Neural cell (in vitro differentiated cells): ENCODE data around the gene SH3BGRL2. TPM values are rescaled to one million over a fixed set of nuclear protein-coding genes. Genes with fewer than 3 reads are reported as not detected.

Source experiments
- H2AFZ ChIP-seq: fragments of 200-600, 300-800 bp; sonication (generic), shearing (Covaris generic); 2 replicates; pipeline ENCODE4 v1.6.0; 2014; ENCODE audit warnings: low read depth, mild to moderate bottlenecking, antibody characterized with exemption, low read length, moderate library complexity
- H3F3A ChIP-seq: fragments of 200-600 bp; shearing (Covaris generic); 2 replicates; pipeline ENCODE4 v1.6.1; 2016; ENCODE audit warnings: mild to moderate bottlenecking, moderate library complexity, mixed read lengths, antibody characterized with exemption, low read length; ENCODE audit not compliant: insufficient read depth, poor library complexity, severe bottlenecking
- H3K27ac ChIP-seq: fragments of 200-600, 300-800 bp; sonication (generic), shearing (Covaris generic); 2 replicates; pipeline ENCODE4 v1.5.1; 2014; ENCODE audit warnings: mild to moderate bottlenecking, low read length, moderate library complexity
- H3K27me3 ChIP-seq: fragments of 300-800, 200-600 bp; sonication (generic), shearing (Covaris generic); 2 replicates; pipeline ENCODE4 v1.6.0; 2014; ENCODE audit warnings: mild to moderate bottlenecking, low read depth, low read length, moderate library complexity; ENCODE audit not compliant: insufficient read depth
- H3K36me3 ChIP-seq: fragments of 300-800, 200-600 bp; sonication (generic), shearing (Covaris generic); 2 replicates; pipeline ENCODE4 v1.5.1; 2014; ENCODE audit warnings: mild to moderate bottlenecking, antibody characterized with exemption, low read length, moderate library complexity; ENCODE audit not compliant: insufficient read depth
- H3K4me2 ChIP-seq: fragments of 300-800, 200-600 bp; sonication (generic), shearing (Covaris generic); 2 replicates; pipeline ENCODE4 v1.6.0; 2014; ENCODE audit warnings: mild to moderate bottlenecking, low read length
- H3K4me3 ChIP-seq: fragments of 300-800, 200-600 bp; sonication (generic), shearing (Covaris generic); 2 replicates; pipeline ENCODE4 v1.5.1; 2014; ENCODE audit warnings: mild to moderate bottlenecking, low read length, moderate library complexity
- H3K79me2 ChIP-seq: fragments of 200-600 bp; shearing (Covaris generic); replicated peaks from 2 replicates; pipeline ENCODE4 v1.6.0; 2014; ENCODE audit warnings: mild to moderate bottlenecking, low read length, moderate library complexity; ENCODE audit not compliant: insufficient read depth
- H3K9ac ChIP-seq: fragments of 300-800, 200-600 bp; sonication (generic), shearing (Covaris generic); 2 replicates; pipeline ENCODE4 v1.6.1; 2016; ENCODE audit warnings: mild to moderate bottlenecking, low read length, mixed read lengths
- H3K9me2 ChIP-seq: fragments of 200-600 bp; shearing (Covaris generic); 2 replicates; pipeline ENCODE4 v1.6.1; 2016; ENCODE audit warnings: mild to moderate bottlenecking, low read length, mixed read lengths; ENCODE audit not compliant: insufficient read depth
- H3K9me3 ChIP-seq: fragments of 200-600, 300-800 bp; sonication (generic), shearing (Covaris generic); 2 replicates; pipeline ENCODE4 v1.6.1; 2016; ENCODE audit warnings: mild to moderate bottlenecking, mixed run types, low read length, moderate library complexity, mixed read lengths
- H4K20me1 ChIP-seq: fragments of 200-600 bp; shearing (Covaris generic); 2 replicates; pipeline ENCODE4 v1.6.1; 2016; ENCODE audit warnings: mild to moderate bottlenecking, mixed run types; ENCODE audit not compliant: insufficient read depth
- EP300 ChIP-seq: fragments of 450-650 bp; conservative IDR thresholded peaks from 2 replicates; pipeline ENCODE4 v1.6.1; 2014; ENCODE audit warnings: antibody characterized with exemption, mild to moderate bottlenecking, moderate library complexity; ENCODE audit not compliant: poor library complexity, severe bottlenecking
- EZH2 ChIP-seq: fragments of 200-600, 300-800 bp; shearing (Covaris generic), sonication (generic); IDR thresholded peaks from 2 replicates; pipeline ENCODE4 v1.6.1; 2014; ENCODE audit warnings: antibody characterized with exemption, low read length, borderline replicate concordance, mild to moderate bottlenecking; ENCODE audit not compliant: insufficient read depth, poor library complexity, severe bottlenecking
- MXI1 ChIP-seq: fragments of 450-650 bp; conservative IDR thresholded peaks from 2 replicates; pipeline ENCODE4 v1.6.1; 2014; ENCODE audit warnings: antibody characterized with exemption, mild to moderate bottlenecking; ENCODE audit not compliant: poor library complexity, severe bottlenecking
- POLR2AphosphoS5 ChIP-seq: IDR thresholded peaks from 2 replicates; pipeline ENCODE4 v1.6.1; 2012
- RAD21 ChIP-seq: fragments of 450-650 bp; conservative IDR thresholded peaks from 2 replicates; pipeline ENCODE4 v1.6.1; 2014; ENCODE audit warnings: antibody characterized with exemption, mild to moderate bottlenecking, moderate library complexity
- SMC3 ChIP-seq: fragments of 450-650 bp; conservative IDR thresholded peaks from 2 replicates; pipeline ENCODE4 v1.6.1; 2014; ENCODE audit warnings: antibody characterized with exemption, mild to moderate bottlenecking, moderate library complexity; ENCODE audit not compliant: poor library complexity
- TAF1 ChIP-seq: IDR thresholded peaks from 2 replicates; pipeline ENCODE4 v1.6.1; 2012; ENCODE audit warnings: low read depth
- polyA plus RNA-seq: library from polyadenylated mRNA; depleted of rRNA; stranded (reverse); fragments of >200 nt; gene quantifications from 2 replicates; pipeline ENCODE4 v1.2.3, GENCODE V29; 2014
- TF ChIP-seq, protein P1 (sequence below): IDR thresholded peaks from 2 replicates; pipeline ENCODE4 v1.6.1; 2012; ENCODE audit warnings: borderline replicate concordance
- TF ChIP-seq, protein P2 (sequence below): fragments of 450-650 bp; IDR thresholded peaks from 2 replicates; pipeline ENCODE4 v1.5.1; 2014; ENCODE audit warnings: antibody characterized with exemption, mild to moderate bottlenecking, moderate library complexity; ENCODE audit not compliant: poor library complexity, severe bottlenecking

Gene SH3BGRL2
- polyA plus RNA-seq, 1 donor from 2014 or later, result 25.3 TPM

DNA sequence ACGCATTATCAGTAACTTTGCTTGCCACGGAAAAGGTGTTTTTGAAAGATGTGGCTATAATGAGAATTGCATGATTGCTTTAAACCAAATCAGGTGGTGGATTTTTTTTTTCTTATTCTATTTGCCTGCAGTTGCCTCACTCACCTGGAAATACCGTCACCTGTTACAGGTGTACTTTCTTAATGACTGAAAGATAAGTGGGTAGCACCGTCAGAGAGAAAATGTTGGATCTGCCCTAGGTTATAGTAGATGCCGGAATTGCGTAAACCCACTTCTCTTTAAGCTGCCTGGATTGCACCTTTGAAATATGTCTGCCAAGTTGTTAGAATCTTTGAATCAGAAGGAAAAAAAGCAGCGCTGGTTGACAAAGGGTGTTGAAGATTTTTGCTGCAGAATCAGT is 68.5 kb downstream of the SH3BGRL2 start:
- Histone ChIP-seq H3F3A (no peaks in the 10 kb centered on the region), H3K4me2 (no peak overlapping the region), H3K79me2 (no peaks in the 10 kb centered on the region), H3K27ac (no peak overlapping the region), H3K9ac (no peak overlapping the region), H3K27me3 (no peaks in the 10 kb centered on the region), H4K20me1 (no peaks in the 10 kb centered on the region), H2AFZ (no peak overlapping the region), H3K4me3 (no peak overlapping the region), H3K36me3 (no peaks in the 10 kb centered on the region), H3K9me3 (no peaks in the 10 kb centered on the region), H3K9me2 (no peaks in the 10 kb centered on the region)
- TF ChIP-seq MXI1 (no peak), TAF1 (no peak), EP300 (no peak), POLR2AphosphoS5 (no peak), SMC3 (no peak), RAD21 (no peak), EZH2 (no peak)
- TF ChIP-seq, protein P1, sequence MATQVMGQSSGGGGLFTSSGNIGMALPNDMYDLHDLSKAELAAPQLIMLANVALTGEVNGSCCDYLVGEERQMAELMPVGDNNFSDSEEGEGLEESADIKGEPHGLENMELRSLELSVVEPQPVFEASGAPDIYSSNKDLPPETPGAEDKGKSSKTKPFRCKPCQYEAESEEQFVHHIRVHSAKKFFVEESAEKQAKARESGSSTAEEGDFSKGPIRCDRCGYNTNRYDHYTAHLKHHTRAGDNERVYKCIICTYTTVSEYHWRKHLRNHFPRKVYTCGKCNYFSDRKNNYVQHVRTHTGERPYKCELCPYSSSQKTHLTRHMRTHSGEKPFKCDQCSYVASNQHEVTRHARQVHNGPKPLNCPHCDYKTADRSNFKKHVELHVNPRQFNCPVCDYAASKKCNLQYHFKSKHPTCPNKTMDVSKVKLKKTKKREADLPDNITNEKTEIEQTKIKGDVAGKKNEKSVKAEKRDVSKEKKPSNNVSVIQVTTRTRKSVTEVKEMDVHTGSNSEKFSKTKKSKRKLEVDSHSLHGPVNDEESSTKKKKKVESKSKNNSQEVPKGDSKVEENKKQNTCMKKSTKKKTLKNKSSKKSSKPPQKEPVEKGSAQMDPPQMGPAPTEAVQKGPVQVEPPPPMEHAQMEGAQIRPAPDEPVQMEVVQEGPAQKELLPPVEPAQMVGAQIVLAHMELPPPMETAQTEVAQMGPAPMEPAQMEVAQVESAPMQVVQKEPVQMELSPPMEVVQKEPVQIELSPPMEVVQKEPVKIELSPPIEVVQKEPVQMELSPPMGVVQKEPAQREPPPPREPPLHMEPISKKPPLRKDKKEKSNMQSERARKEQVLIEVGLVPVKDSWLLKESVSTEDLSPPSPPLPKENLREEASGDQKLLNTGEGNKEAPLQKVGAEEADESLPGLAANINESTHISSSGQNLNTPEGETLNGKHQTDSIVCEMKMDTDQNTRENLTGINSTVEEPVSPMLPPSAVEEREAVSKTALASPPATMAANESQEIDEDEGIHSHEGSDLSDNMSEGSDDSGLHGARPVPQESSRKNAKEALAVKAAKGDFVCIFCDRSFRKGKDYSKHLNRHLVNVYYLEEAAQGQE, result no peak
- TF ChIP-seq, protein P2, sequence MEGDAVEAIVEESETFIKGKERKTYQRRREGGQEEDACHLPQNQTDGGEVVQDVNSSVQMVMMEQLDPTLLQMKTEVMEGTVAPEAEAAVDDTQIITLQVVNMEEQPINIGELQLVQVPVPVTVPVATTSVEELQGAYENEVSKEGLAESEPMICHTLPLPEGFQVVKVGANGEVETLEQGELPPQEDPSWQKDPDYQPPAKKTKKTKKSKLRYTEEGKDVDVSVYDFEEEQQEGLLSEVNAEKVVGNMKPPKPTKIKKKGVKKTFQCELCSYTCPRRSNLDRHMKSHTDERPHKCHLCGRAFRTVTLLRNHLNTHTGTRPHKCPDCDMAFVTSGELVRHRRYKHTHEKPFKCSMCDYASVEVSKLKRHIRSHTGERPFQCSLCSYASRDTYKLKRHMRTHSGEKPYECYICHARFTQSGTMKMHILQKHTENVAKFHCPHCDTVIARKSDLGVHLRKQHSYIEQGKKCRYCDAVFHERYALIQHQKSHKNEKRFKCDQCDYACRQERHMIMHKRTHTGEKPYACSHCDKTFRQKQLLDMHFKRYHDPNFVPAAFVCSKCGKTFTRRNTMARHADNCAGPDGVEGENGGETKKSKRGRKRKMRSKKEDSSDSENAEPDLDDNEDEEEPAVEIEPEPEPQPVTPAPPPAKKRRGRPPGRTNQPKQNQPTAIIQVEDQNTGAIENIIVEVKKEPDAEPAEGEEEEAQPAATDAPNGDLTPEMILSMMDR, result no peak

DNA sequence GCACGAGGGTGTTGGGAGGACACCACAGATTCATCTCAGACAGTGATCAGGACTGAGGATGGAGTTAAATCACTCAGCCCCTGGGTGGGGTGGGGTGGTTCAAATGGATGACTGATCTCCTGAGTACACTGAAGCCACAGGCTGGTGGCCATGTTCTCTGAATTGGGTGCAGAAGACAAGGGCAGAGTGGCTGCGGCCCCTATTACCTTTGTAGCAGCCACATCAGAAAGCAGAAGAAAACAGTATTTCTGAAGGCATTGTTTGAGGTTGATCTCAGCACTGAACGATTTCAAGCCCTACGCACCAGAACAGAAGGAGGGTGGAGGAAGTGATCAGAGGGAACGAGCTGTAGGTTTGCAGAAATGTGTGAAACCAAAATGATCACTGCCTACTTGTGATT is 71.6 kb downstream of the SH3BGRL2 start:
- no peaks in the 10 kb centered on the region for H4K20me1 ChIP-seq
- H3K9ac ChIP-seq, result no peak overlapping the region
- no peaks in the 10 kb centered on the region for H3K36me3 ChIP-seq
- TF ChIP-seq EZH2, result no peak
- TF ChIP-seq SMC3, result no peak
- TF ChIP-seq EP300, result no peak
- TF ChIP-seq TAF1, result no peak
- TF ChIP-seq, protein P2, result no peak
- TF ChIP-seq POLR2AphosphoS5, result no peak
- TF ChIP-seq MXI1, result no peak
- no peak for TF ChIP-seq RAD21
- H2AFZ ChIP-seq, result no peak overlapping the region
- H3K4me3 ChIP-seq, result no peak overlapping the region
- no peaks in the 10 kb centered on the region for H3K9me2 ChIP-seq
- H3K4me2 ChIP-seq, result no peak overlapping the region
- no peaks in the 10 kb centered on the region for H3K9me3 ChIP-seq
- no peaks in the 10 kb centered on the region for H3K79me2 ChIP-seq
- H3K27me3 ChIP-seq, result no peaks in the 10 kb centered on the region
- no peak overlapping the region for H3K27ac ChIP-seq
- no peaks in the 10 kb centered on the region for H3F3A ChIP-seq
